H1 (cell line): Measurements from ENCODE around the gene PCAT7. TPM values are rescaled to one million over a fixed set of nuclear protein-coding genes. Genes with fewer than 3 reads are reported as not detected.

Source experiments
- CTCF ChIA-PET: fragments of 300-600 bp; sonication (Branson Sonifier 250); formaldehyde crosslinking; loops from one replicate; lab custom pipeline; 2021; ENCODE audit not compliant: partially characterized antibody; lab: Charles Lee
- POLR2A ChIA-PET: fragments of 300-600 bp; sonication (Branson Sonifier 250); formaldehyde crosslinking; loops from one replicate; lab custom pipeline; 2021; ENCODE audit warnings: inconsistent platforms; ENCODE audit not compliant: partially characterized antibody; lab: Charles Lee
- DNase-seq, 2 experiments: peaks; one replicate each; pipeline versions ENCODE4 v3.0.0 to v3.0.0-alpha.2; 2010 to 2022; ENCODE audit warnings: low spot score in 2 of 2, low read depth in 1 of 2, mixed read lengths in 1 of 2
- FAIRE-seq: peaks from 2 replicates; lab custom pipeline; 2011; peaks lifted over from hg19 to GRCh38; lab: Jason Lieb, UNC
- H2AFZ ChIP-seq: 2 replicates; pipeline ENCODE4 v1.8.1; 2012; ENCODE audit warnings: low read length, inconsistent platforms
- H2AK5ac ChIP-seq: 2 replicates; pipeline ENCODE4 v1.6.1; 2013; ENCODE audit warnings: low read depth, low read length
- H2BK120ac ChIP-seq: replicated peaks from 2 replicates; pipeline ENCODE3; 2013; ENCODE audit warnings: low read depth, low read length, inconsistent platforms
- H2BK12ac ChIP-seq: 2 replicates; pipeline ENCODE4 v1.6.1; 2013; ENCODE audit warnings: low read depth, low read length
- H2BK15ac ChIP-seq: 2 replicates; pipeline ENCODE4 v1.6.1; 2013; ENCODE audit warnings: low read length
- H2BK20ac ChIP-seq: 2 replicates; pipeline ENCODE4 v1.6.1; 2013; ENCODE audit warnings: low read length
- H2BK5ac ChIP-seq: 2 replicates; pipeline ENCODE4 v1.6.1; 2013; ENCODE audit warnings: low read depth, low read length
- H3K14ac ChIP-seq: 2 replicates; pipeline ENCODE4 v1.6.1; 2013; ENCODE audit warnings: inconsistent platforms; ENCODE audit not compliant: insufficient read length
- H3K18ac ChIP-seq: 2 replicates; pipeline ENCODE4 v1.6.1; 2013; ENCODE audit warnings: low read length; ENCODE audit errors: extremely low read depth
- H3K23ac ChIP-seq: 2 replicates; pipeline ENCODE4 v1.6.1; 2013; ENCODE audit warnings: inconsistent platforms; ENCODE audit not compliant: insufficient read length
- H3K23me2 ChIP-seq: 2 replicates; pipeline ENCODE4 v1.6.1; 2013; ENCODE audit warnings: low read depth, low read length
- H3K27ac ChIP-seq: 2 replicates; pipeline ENCODE4 v1.6.1; 2011; ENCODE audit warnings: low read depth, low read length, inconsistent platforms
- H3K27me3 ChIP-seq, 4 experiments: replicated peaks in 1 of 4; 1 replicate in 1 of 4; 2 replicates in 3 of 4; pipeline versions ENCODE4 v1.6.1 to v1.8.1; 2011 to 2013; ENCODE audit warnings: low read length in 3 of 4, mild to moderate bottlenecking in 3 of 4, inconsistent platforms in 2 of 4, mixed read lengths in 2 of 4, moderate library complexity in 1 of 4; ENCODE audit not compliant: control insufficient read depth in 3 of 4, insufficient read depth in 3 of 4; ENCODE audit errors: extremely low read depth in 1 of 4
- H3K36me3 ChIP-seq, 4 experiments: 2 replicates each; pipeline versions ENCODE4 v1.6.1 to v1.8.1; 2011 to 2013; ENCODE audit warnings: mild to moderate bottlenecking in 4 of 4, low read length in 3 of 4, moderate library complexity in 2 of 4, control low read depth in 1 of 4, inconsistent platforms in 1 of 4; ENCODE audit not compliant: insufficient read depth in 4 of 4, control insufficient read depth in 2 of 4
- H3K4ac ChIP-seq: replicated peaks from 2 replicates; pipeline ENCODE3; 2013; ENCODE audit warnings: low read length, low read depth, mixed read lengths, inconsistent platforms; ENCODE audit not compliant: insufficient read length
- H3K4me1 ChIP-seq, 4 experiments: replicated peaks in 1 of 4; 1 replicate in 1 of 4; 2 replicates in 3 of 4; pipeline versions ENCODE4 v1.6.1 to v1.8.1; 2011 to 2013; ENCODE audit warnings: low read length in 3 of 4, inconsistent platforms in 2 of 4, mixed read lengths in 1 of 4; ENCODE audit not compliant: insufficient read depth in 4 of 4, control insufficient read depth in 3 of 4
- H3K4me2 ChIP-seq, 2 experiments: 2 replicates each; pipeline versions ENCODE4 v1.6.1 to v1.8.1; 2011 to 2013; ENCODE audit warnings: low read depth in 2 of 2, low read length in 2 of 2, control low read depth in 1 of 2, inconsistent platforms in 1 of 2, mild to moderate bottlenecking in 1 of 2; ENCODE audit not compliant: insufficient read depth in 1 of 2
- H3K4me3 ChIP-seq, 4 experiments: fragments of 200-600, 300-600 bp in 1 of 4; sonication (generic), shearing (Covaris generic), sonication (Bioruptor Twin) in 1 of 4; 2 replicates each; pipeline versions ENCODE4 v1.5.1 to v1.8.1; 2011 to 2016; ENCODE audit warnings: low read length in 4 of 4, low read depth in 3 of 4, control low read depth in 2 of 4, inconsistent platforms in 2 of 4, mild to moderate bottlenecking in 2 of 4, mixed read lengths in 1 of 4, moderate library complexity in 1 of 4; ENCODE audit not compliant: insufficient read depth in 2 of 4; ENCODE audit errors: extremely low read depth in 1 of 4
- H3K56ac ChIP-seq: replicated peaks from 2 replicates; pipeline ENCODE3; 2013; ENCODE audit warnings: low read depth, mild to moderate bottlenecking, mixed read lengths, low read length, inconsistent platforms; ENCODE audit not compliant: insufficient read length
- H3K79me1 ChIP-seq: 2 replicates; pipeline ENCODE4 v1.6.1; 2013; ENCODE audit warnings: low read depth, low read length, control low read depth
- H3K79me2 ChIP-seq, 2 experiments: 2 replicates each; pipeline versions ENCODE4 v1.6.1 to v1.8.1; 2012 to 2013; ENCODE audit warnings: low read length in 2 of 2, mild to moderate bottlenecking in 2 of 2, inconsistent platforms in 1 of 2; ENCODE audit not compliant: insufficient read depth in 2 of 2, control insufficient read depth in 1 of 2
- H3K9ac ChIP-seq, 4 experiments: replicated peaks in 1 of 4; 1 replicate in 1 of 4; 2 replicates in 3 of 4; pipeline versions ENCODE4 v1.6.1 to v1.8.1; 2011 to 2013; ENCODE audit warnings: low read depth in 3 of 4, low read length in 3 of 4, control low read depth in 2 of 4, mild to moderate bottlenecking in 2 of 4, moderate library complexity in 2 of 4, inconsistent platforms in 1 of 4; ENCODE audit errors: extremely low read depth in 1 of 4
- H3K9me3 ChIP-seq, 2 experiments: 2 replicates each; pipeline versions ENCODE4 v1.6.1 to v1.8.1; 2012 to 2013; ENCODE audit warnings: mild to moderate bottlenecking in 2 of 2, moderate library complexity in 2 of 2, control low read depth in 1 of 2, inconsistent platforms in 1 of 2, low read depth in 1 of 2, low read length in 1 of 2, mixed read lengths in 1 of 2; ENCODE audit not compliant: insufficient read depth in 2 of 2
- H4K20me1 ChIP-seq, 2 experiments: replicated peaks in 1 of 2; 2 replicates each; pipeline versions ENCODE3 to v1.8.1; 2011 to 2013; ENCODE audit warnings: inconsistent platforms in 2 of 2, low read length in 2 of 2, mild to moderate bottlenecking in 1 of 2; ENCODE audit not compliant: insufficient read depth in 2 of 2, control insufficient read depth in 1 of 2
- H4K5ac ChIP-seq: 2 replicates; pipeline ENCODE4 v1.6.1; 2013; ENCODE audit warnings: low read length, low read depth, mixed read lengths, inconsistent platforms; ENCODE audit not compliant: insufficient read length
- H4K8ac ChIP-seq: 2 replicates; pipeline ENCODE4 v1.8.0; 2013; ENCODE audit warnings: mild to moderate bottlenecking, moderate library complexity, low read length, inconsistent platforms; ENCODE audit not compliant: insufficient read depth; ENCODE audit errors: extremely low read depth
- H4K91ac ChIP-seq: replicated peaks from 2 replicates; pipeline ENCODE3; 2013; ENCODE audit warnings: low read length, mixed read lengths, inconsistent platforms; ENCODE audit not compliant: insufficient read length
- ASH2L ChIP-seq: fragments of 200-600, 300-600 bp; sonication (generic); IDR thresholded peaks from one replicate; pipeline ENCODE4 v1.7.1; 2017; ENCODE audit warnings: low read length
- GABPA ChIP-seq: IDR thresholded peaks from 2 replicates; pipeline ENCODE4 v1.6.1; 2011; ENCODE audit warnings: mild to moderate bottlenecking, low read length, moderate library complexity, borderline replicate concordance; ENCODE audit not compliant: insufficient read depth
- KDM5A ChIP-seq: fragments of 200-600 bp; IDR thresholded peaks from 2 replicates; pipeline ENCODE4 v1.7.1; 2012; ENCODE audit warnings: mild to moderate bottlenecking, low read length, inconsistent platforms, mixed read lengths
- NRF1 ChIP-seq: IDR thresholded peaks from 2 replicates; pipeline ENCODE4 v1.6.1; 2011; ENCODE audit warnings: mild to moderate bottlenecking, low read depth, low read length, improper control_type of control experiment
- RXRA ChIP-seq: IDR thresholded peaks from 2 replicates; pipeline ENCODE4 v1.6.1; 2011; ENCODE audit warnings: low read depth, mild to moderate bottlenecking, low read length, moderate library complexity; ENCODE audit not compliant: insufficient read depth
- SAP30 ChIP-seq: fragments of 300-600 bp; sonication (generic); IDR thresholded peaks from 2 replicates; pipeline ENCODE4 v1.7.1; 2012; ENCODE audit warnings: low read length, moderate library complexity, mild to moderate bottlenecking, inconsistent platforms; ENCODE audit not compliant: insufficient read depth, insufficient replicate concordance
- TAF1 ChIP-seq: IDR thresholded peaks from 2 replicates; pipeline ENCODE4 v1.6.1; 2011; ENCODE audit warnings: mild to moderate bottlenecking, low read depth, low read length
- WGBS, 2 experiments: shearing (Covaris generic) in 1 of 2; methylation state at CpG; one replicate each; pipeline versions ENCODE4 v1.1.6 to v1.1.7; 2013 to 2015; ENCODE audit warnings: low lambda C conversion rate in 2 of 2, mixed read lengths in 2 of 2, inconsistent platforms in 1 of 2, low coverage in 1 of 2, missing lambda C conversion rate in 1 of 2; ENCODE audit not compliant: insufficient replicate concordance in 2 of 2, insufficient coverage in 1 of 2, insufficient read length in 1 of 2; ENCODE audit errors: extremely low coverage in 1 of 2, missing lambda C conversion rate in 1 of 2; 5-methylcytosine and 5-hydroxymethylcytosine counted together
- long read RNA-seq, 2 experiments: library from RNA in 1 of 2; library from capped mRNA in 1 of 2; stranded (forward); transcript quantifications; one replicate each; pipeline ENCODE4 v2.0.0, GENCODE V29; 2021; ENCODE audit warnings: inconsistent platforms in 1 of 2
- polyA minus RNA-seq, 3 experiments: library from RNA; depleted of rRNA, polyadenylated mRNA; stranded (reverse); fragments of >200 nt; gene quantifications; 1 replicate in 2 of 3; 2 replicates in 1 of 3; pipeline ENCODE4 v1.2.3, GENCODE V29; 2011
- polyA plus RNA-seq, 7 experiments: library from polyadenylated mRNA; depleted of rRNA in 3 of 7; stranded (reverse) in 5 of 7; unstranded in 2 of 7; fragments of >200 nt in 5 of 7; fragments of 200-250 nt in 2 of 7; gene quantifications; 1 replicate in 5 of 7; 2 replicates in 1 of 7; 4 replicates in 1 of 7; pipeline versions ENCODE4 v1.2.1 to v1.2.3, GENCODE V29; 2011 to 2013; ENCODE audit warnings: missing spikeins in 2 of 7, mixed read lengths in 2 of 7
- total RNA-seq: library from RNA; stranded (reverse); fragmentation: NEBNext Ultra II Directional; extraction: Animal tissue kit (Norgen Biotek cat#: 25700); gene quantifications from 2 replicates; pipeline ENCODE4 v1.2.1, GENCODE V29; 2021

PCAT7 gene
- 2.3 and 3.2 TPM in 2 replicates for total RNA-seq
- 3.8 and 4.1 TPM in 2 replicates for polyA plus RNA-seq (2011; rRNA removed)
- polyA plus RNA-seq (2011; cell fraction: cytosol; rRNA removed): 5.3 TPM
- 4.3 TPM for polyA plus RNA-seq (2011; cell fraction: nucleus; rRNA removed)
- 4.4 to 5.3 TPM (median 5.1 TPM) in 4 replicates for polyA plus RNA-seq (2012, experiment 1 of 2)
- polyA plus RNA-seq (2012, experiment 2 of 2): 0.60 TPM
- polyA plus RNA-seq (2013, experiment 1 of 2): 2.3 TPM
- polyA plus RNA-seq (2013, experiment 2 of 2): 1.6 TPM
- polyA minus RNA-seq (2011; rRNA and poly(A)+ RNA removed): 8.4 and 9.5 TPM in 2 replicates
- polyA minus RNA-seq (2011; cell fraction: cytosol; rRNA and poly(A)+ RNA removed): 4.6 TPM
- polyA minus RNA-seq (2011; cell fraction: nucleus; rRNA and poly(A)+ RNA removed): 7.6 TPM
- long read RNA-seq, experiment 1, partial matches to known transcripts: 0 of 2 reads
- long read RNA-seq, experiment 1, other reads (novel, unspliced or antisense): 2 of 2 reads
- long read RNA-seq, experiment 2, partial matches to known transcripts: 0 of 2 reads
- long read RNA-seq, experiment 2, other reads (novel, unspliced or antisense): 0 of 2 reads

DNA sequence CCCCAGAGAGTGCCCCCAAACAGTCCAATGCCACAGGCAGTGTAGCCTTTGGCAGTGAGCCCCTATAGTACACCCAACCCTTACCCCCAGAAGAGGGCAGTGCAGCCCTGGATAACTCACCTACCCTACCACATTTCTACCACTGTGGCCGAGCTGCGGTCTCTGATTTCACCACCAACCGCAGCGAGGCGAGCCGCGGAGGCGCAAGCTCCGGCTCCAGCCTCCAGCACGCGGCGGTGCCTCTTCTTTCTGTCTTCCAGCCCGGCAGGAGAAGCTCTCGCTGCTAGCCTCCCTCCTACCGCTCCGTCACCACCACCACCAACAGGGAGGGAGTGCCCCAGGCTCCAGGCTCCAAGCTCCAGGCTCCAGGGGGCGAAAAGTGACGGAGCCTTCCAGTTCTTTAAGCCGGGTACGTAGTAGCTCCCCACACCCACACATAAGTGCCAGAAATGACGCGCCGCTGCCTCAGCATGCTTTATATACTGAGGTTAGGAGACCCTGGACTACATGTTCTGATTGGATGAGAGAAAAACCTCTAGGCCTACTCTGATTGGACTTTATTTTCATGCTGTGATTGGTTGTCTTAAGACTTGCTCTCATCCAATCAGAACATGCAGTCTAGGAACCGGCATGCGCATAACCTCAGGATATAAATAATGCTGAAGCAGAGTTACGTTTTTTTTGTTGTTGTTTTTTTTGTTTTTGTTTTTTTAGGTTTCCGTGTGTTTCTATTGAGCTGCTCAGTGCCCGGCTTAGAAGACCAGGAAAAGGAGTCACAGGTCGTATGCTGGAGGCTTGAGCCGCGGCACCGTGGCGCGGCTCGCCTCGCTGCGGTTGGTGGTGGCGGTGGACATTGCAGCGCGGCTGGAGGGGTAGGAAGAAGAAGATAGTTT is at the start of gene PCAT7:
Gene PCAT7 (plus strand): TSS at position 645 of the 893 bp plus-strand sequence.
- H3K4ac ChIP-seq: no peak within 1 kb of the TSS
- peak within 1 kb of the TSS; percentile 53 for H2BK12ac ChIP-seq
- peak within 1 kb of the TSS; percentile 81; the same call in 1 of the 2 replicates for H2BK5ac ChIP-seq
- no peak within 1 kb of the TSS for H2BK120ac ChIP-seq
- peak within 1 kb of the TSS; percentile 57 to 90 (median 78) for H3K4me3 ChIP-seq
- no peak within 1 kb of the TSS for H3K14ac ChIP-seq
- H3K79me2 ChIP-seq: peaks cover 0 to 22% of the 10 kb centered on the region in 2 experiments; a peak in 2 of 4 replicates
- H2AFZ ChIP-seq: peak within 1 kb of the TSS; percentile 86; the same call in 1 of the 2 replicates
- no peaks in the 10 kb centered on the region; a peak in 1 of 7 replicates for H3K27me3 ChIP-seq
- no peak within 1 kb of the TSS for H2AK5ac ChIP-seq
- H4K20me1 ChIP-seq: no peaks in the 10 kb centered on the region
- DNase-seq (peak; percentile 53 to 80), FAIRE-seq (peak; percentile 85)
- peaks cover 3% of the 10 kb centered on the region; the same call in 1 of the 2 replicates for H3K23me2 ChIP-seq
- H3K9me3 ChIP-seq: peaks cover 0 to 8% of the 10 kb centered on the region in 2 experiments; a peak in 2 of 4 replicates
- H3K18ac ChIP-seq: 0 out of 2 replicates have a peak within 1 kb of the TSS, but pooled peaks have one; percentile 76
- ChIA-PET CTCF (interaction anchor here (0.7 to 4.3 kb wide), 20 partner anchors 11 to 687 kb away, joined by 3 to 54 read pairs (median 4); partner anchors contain the start of gene FBP1), POLR2A (interaction anchor here (0.6 to 2.8 kb wide), 28 partner anchors 8 to 719 kb away, joined by 3 to 43 read pairs (median 4); partner anchors contain the start of genes FBP1 and FBP2)
- H3K36me3 ChIP-seq: peaks cover 0 to 5% (median 2%) of the 10 kb centered on the region in 4 experiments; a peak in 4 of 8 replicates
- H3K4me2 ChIP-seq: peak within 1 kb of the TSS; percentile 60 to 82
- no peak within 1 kb of the TSS for H3K23ac ChIP-seq
- H3K79me1 ChIP-seq: no peaks in the 10 kb centered on the region
- H2BK20ac ChIP-seq: no peak within 1 kb of the TSS
- peaks cover 0 to 7% (median 2%) of the 10 kb centered on the region in 4 experiments; a peak in 3 of 7 replicates for H3K4me1 ChIP-seq
- H2BK15ac ChIP-seq: 0 out of 2 replicates have a peak within 1 kb of the TSS, but pooled peaks have one; percentile 81
- peak within 1 kb of the TSS; percentile 67 for H4K5ac ChIP-seq
- peak within 1 kb of the TSS in 3 of 4 experiments; percentile 53 to 92 (median 91); a peak in 6 of 7 replicates for H3K9ac ChIP-seq
- H3K56ac ChIP-seq: peak within 1 kb of the TSS; percentile 10
- peak within 1 kb of the TSS; percentile 87 for H4K8ac ChIP-seq
- no peak within 1 kb of the TSS for H4K91ac ChIP-seq
- 3% methylated on average over 37 of the region's 40 CpGs; no CpG with 5 or more reads in 1 of the 2 experiments for WGBS, 2 experiments
- peak within 1 kb of the TSS; percentile 83 for H3K27ac ChIP-seq
- no peak for TF ChIP-seq RXRA
- TF ChIP-seq SAP30: no peak
- no peak; the same call in 1 of the 2 replicates for TF ChIP-seq NRF1
- peak; percentile 77 for TF ChIP-seq ASH2L
- peak; percentile 25 for TF ChIP-seq KDM5A
- peak; percentile 90 for TF ChIP-seq TAF1
- no peak for TF ChIP-seq GABPA
